ENCODE data around the gene RASAL1.

Gene RASAL1

DNA sequence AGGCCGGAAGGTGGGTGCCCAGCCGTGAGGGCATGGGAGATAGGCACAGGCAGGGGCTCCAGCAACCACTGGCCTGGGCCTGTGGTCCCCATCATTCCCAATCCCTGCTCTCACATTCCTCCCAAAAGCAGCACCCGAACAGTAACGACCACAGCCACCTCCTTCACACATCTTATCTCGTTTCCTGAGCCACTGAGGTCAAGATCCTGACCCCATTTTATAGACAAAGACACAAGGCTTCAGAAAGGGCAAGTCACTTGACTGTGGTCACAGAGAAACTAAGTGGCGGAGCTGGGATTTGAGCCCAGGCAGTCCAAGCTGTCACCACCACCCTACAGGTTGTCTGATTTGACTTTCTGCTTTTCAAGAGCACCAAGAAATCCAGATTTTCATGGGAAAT lies 40.2 kb downstream of the RASAL1 start:
- no peak for DNase-seq

DNA sequence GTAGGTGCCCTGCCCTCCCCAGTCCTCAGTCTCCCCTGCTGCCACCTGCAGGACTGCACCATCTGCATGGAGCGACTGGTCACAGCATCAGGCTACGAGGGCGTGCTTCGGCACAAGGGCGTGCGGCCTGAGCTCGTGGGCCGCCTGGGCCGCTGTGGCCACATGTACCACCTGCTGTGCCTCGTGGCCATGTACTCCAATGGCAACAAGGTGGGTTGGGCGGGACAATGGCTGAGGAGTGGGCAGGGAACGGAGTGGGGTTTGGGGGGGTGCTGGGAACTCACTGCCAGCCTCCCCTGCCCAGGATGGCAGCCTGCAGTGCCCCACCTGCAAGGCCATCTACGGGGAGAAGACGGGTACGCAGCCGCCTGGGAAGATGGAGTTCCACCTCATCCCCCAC lies 40.8 kb downstream of the RASAL1 start:
- no peak for DNase-seq

DNA sequence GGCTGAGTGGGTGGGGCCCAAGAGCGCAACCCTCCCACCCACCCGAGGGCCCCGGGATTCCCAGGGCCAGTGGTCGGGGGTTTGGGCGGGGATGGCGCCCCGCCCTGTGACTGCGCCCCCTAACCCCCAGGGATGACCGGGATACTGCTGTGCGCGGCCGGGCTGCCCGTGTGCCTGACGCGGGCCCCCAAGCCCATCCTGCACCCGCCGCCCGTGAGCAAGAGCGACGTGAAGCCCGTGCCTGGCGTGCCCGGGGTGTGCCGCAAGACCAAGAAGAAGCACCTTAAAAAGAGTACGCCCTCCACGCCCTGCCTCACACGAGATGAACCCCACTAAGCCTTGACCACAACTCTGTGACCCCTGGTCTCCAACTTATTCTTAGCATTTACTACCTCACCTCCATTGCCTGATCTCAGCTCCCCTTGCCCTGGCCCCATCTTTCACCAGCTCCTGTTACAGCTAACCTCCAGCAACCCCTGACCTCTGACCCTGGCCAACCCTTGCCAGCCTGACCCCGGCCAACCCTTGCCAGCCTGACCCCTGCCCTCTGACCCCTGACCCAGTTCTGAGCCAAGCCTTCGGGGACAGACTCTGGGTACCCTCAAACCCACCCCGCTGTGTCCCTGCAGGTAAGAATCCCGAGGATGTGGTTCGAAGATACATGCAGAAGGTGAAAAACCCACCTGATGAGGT lies 42.0 kb downstream of the RASAL1 start:
- DNase-seq: no peak

DNA sequence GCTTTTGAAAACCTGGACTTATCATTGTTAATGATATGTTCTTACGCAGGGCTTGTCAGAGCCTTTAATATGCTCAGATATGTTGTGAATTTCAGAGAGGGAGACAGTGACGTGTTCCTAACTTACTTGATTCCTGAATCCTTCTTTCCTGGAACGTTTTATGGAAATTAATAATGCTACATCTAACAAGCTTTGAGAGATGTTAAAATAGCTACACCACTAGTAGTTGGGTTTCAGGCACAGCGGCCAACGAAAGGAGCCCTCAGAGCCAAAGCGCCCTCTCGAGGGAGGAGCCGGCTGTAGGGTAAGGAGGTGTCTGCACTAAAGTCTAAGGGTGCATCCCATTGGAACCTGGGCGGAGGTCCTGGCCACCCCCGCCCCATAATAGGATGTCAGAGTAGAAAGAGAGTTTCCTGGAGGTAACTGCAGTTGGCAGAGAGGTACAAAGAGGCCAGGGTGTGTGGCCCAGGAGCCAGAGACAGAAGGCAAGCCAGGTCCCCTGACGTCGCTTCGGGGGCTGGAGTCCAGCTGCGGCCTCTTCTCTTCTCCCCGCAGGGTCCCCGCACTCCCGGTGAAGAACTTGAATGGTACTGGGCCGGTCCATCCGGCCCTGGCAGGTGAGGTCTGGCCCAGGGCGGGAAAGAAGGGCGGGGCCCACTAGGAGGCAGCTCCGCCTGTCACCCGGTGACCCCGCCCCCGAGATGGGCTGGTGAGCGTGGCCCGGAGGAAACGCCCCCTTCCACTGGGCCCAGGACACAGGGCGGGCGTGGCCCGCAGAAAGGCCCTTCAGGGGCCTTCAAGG lies 42.8 kb downstream of the RASAL1 start:
- peak; percentile 39 for DNase-seq

DNA sequence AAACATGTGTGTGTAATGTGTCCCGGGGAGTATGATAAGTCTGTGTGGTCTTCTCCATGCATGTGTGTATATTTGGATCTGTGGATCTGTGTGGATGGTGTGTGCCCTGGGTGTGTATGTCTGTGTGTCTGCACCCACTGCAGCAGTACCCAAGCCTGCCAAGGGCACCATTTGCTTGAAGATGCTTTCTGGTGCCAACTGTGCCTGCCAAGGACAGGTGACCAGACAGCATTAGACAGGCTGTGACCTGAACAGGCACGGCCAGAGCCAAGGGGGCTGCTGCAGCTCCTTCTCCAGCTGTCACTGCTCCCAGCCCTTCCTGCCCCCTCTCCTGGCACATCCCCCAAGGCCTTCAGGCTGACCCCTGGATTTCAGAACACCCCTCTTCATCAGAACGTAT lies 44.1 kb downstream of the RASAL1 start:
- DNase-seq: no peak

DNA sequence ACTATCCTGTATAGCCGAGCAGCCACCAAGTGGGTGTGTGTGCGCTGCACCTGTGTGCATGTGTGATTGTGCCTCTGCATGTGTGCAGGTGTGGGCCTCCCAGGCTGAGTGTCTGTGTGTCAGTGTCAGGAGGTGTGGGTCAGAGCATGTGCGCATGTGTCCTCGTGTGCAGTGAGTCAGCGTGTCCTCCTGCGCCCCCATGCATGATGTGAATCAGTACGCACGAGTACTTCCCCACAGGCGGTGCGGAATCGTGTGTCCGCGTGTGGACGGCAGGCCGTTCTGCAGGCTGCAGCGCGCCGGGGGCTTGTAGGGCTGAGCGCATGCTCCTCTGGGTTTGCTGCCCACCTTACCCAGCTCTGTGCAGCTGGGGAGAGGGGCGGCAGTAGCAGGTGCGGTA lies 44.8 kb downstream of the RASAL1 start:
- DNase-seq: no peak

DNA sequence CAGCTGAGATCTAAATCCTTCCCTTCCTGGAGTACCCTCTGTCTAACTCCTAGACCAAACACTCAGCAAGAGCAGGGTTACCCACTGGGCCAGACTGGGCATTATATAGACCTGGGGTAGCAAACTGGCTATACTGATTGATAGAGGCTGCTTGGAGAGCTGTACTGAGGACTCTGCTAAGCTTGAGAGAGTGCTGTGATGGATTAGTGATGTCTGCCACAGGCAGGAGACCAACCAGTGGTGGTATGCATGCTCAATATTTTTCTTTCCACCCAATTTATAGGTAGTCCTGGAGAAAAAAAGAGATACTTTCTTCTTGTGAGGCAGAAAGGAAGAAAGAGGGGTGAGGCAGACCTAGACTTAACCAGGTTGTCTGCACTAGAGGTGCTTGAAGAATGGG lies 45.7 kb downstream of the RASAL1 start:
- DNase-seq: no peak

DNA sequence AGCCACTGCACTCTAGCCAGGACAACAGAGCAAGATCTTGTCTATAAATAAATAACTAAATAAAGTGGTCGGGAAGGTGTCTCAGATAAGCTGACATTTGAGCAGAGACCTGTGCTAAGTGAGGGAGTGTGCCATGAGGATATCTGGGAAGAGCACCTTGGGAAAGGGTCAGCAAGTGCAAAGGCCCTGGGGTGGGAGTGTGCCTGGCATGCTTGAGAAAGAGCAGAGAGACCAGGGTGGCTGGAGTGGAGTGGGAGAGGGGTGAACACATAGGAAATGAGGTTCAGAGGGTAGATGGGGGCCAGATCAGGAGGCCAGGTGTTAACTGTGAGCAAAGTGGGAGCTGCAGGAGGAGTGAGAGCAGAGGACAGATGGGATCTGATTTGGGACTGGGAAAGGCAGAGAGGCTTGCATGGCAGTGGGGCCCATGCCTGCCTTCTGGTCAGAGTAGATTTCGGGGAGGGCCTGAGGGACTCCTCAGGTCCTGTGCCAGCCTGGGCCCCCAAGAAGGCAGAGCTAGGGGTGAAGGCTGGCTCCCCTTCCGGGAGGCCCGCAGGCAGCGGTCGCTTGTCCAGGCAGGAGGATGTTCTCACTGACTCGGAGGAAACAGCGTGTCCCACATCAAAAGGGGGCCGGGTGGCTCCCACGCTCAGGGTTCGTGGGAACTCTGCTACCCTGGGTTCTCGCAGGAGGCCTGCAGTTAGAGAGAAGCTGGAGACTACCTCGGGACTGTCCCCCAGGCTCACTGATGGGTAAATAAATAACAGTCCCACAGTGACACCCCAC lies 46.4 kb downstream of the RASAL1 start:
- peak; percentile 83 for DNase-seq

DNA sequence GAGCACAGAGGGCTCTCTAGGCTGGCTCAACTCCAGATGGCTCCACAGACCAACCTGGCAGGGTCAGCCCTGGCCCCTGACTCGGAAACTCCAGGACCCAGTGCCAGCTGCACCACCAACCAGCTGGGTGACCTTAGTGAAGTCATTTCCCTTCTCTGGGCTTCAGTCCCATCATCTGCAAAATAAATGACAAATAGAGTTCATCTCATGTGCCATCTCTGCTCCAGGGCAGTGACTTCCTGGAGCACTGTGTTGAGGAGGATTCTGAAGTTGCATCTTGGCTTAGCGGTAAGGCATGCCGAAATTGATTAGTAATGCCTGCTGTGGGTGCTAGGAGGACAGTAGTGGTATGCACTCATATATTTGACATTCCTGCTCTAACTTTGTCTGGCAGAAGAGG lies 47.5 kb downstream of the RASAL1 start:
- no peak for DNase-seq

DNA sequence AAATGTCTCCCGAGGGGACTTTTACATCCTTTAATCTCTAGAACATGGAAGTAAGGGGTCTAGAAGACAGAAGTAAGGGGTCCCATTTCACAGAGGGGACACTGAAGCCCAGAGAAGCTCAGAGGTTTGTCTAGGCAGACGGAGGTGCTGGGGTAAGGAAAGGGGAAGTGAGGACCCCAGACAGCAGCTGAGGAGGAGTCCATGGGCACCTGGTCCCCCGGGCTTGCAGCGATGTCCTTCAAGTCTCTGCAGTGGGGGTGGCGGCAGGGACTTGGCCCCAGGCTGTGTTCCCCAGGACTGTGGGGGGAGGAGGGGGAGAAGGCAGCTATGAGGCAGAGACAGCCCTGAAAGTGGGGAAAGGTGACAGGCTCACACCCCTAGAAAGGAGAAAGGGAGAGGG lies 48.4 kb downstream of the RASAL1 start:
- DNase-seq: peak; percentile 20

DNA sequence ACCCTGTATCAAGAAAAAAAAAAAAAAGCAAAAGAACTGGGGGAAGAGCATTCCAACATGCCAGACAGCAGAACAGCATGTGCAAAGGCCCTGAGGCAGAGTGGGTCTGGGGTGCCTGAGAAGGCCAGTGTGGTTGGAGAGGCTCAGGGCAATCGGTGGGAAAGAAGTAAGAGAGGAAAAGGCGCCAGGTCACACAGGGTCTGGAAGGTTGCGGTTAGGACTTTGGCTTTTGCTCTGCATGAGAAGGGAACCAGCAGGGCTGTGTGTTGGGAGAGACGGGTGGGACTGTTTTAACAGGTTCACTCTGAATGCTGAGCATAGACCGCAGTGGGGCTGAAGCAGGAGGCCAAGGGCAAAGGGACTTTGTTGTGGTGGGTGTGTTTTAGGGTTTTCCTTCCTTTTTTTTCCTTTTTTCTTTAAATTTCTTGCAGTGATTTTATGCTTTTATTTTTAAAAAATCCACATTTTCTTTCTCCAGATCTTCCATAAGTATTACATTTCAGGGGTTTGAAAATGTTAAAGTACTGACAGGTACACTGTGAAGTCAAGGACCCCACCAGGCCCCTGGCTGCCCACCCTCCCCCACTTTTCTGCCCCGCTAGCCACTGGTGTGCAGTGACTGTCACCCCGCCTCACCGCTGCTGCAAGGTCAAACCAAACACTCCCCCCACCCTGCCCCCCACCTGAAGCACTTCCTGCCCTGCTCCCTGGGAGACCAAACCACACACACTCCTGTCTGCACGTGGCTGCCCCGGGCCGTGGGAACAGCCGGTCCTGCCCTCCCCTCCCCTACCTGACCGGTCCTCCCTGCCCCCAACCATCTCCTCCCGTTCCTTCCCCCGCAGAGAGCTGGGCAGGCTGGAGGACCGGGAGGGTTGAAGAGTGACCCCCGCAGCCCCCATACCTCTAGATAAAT lies 49.1 kb downstream of the RASAL1 start:
- peak; percentile 37 for DNase-seq

DNA sequence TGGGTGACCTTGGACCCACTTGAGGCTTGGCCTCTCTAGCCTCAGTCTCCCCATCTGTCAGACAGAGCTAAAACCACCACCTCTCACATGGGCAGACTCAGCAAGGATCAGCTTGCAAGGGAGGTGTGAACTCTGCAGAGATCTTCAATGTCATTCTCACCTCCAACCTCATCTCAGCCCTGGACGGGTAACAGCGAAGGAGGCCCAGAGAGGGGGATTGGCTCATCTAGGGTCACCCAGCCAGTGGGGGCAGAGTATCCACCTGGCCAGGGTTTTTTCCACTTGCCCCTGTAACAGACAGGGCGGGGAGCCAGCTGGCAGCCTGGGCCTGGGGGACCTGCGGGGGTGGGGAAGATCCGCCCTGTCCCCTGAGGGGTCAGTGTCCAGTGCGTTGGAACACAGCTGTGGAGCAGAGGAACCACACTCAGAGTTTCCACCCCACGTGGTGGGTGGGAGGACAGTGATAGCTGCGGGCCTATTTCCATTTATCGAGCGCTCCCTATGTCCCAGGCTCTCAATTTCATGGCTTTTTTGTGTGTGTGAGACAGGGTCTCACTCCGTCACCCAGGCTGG lies 51.6 kb downstream of the RASAL1 start:
- DNase-seq: no peak

DNA sequence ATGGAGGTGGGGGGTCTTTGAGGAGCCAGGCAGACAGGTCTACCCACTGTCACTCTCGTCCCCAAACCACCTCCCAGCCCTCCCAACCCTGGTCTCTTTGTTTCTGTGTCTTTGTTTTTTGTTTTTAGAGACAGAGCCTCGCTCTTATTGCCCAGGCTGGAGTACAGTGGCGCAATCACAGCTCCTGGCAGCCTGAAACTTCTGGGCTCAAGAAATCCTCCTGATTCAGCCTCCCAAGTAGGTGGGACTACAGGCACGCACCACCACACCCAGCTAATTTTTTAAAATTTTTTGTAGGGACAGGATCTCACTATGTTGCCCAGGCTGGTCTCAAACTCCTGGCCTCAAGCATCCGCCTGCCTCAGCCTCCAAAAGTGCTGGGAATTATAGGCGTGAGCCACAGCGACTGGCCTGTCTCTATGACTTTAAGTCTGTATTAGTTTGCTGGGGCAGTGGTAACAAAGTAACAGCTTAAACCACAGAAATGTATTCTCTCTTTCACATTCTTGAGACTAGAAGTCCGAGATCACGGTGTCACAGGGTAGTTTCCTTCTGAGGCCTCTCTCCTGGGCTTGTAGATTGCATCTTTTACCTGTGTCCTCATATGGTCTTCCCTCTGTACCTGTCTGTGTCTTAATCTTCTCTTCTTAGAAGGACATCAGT lies 52.9 kb downstream of the RASAL1 start:
- DNase-seq: no peak

DNA sequence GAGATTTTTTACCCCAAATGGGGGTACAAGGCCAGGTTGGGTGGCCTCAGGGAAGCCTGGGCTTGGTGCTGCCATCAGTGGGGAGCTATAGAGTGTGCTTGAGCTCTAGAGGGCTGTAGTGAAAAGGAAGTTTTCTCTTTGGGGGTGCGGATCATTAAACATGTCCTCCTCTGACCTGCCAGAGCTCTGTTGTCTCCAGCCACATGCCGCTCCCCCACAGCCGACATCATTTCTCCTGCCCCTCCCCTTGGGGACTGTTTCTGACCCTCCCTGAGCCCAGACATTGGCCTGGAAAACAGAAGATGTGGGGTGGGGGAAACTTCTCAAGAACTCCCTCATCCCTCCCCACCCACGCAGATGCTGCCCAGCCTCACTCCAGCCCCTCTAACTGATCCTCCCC lies 53.7 kb downstream of the RASAL1 start:
- no peak for DNase-seq

DNA sequence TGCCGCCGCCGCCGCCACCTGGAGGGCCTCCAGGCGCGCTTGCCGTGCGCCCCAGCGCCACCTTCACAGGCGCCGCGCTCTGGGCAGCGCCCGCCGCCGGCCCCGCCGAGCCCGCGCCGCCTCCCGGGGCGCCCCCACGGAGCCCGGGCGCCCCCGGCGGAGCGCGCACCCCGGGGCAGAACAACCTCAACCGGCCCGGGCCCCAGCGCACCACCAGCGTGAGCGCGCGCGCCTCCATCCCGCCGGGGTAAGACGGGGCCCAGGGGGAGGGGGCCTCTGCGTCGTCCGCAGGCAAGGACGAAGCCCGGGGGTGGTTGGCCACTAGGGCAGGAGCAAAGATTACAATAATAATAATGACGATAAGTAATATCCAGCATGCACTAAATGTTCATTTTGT lies 57.7 kb downstream of the RASAL1 start:
- no peak for DNase-seq

DNA sequence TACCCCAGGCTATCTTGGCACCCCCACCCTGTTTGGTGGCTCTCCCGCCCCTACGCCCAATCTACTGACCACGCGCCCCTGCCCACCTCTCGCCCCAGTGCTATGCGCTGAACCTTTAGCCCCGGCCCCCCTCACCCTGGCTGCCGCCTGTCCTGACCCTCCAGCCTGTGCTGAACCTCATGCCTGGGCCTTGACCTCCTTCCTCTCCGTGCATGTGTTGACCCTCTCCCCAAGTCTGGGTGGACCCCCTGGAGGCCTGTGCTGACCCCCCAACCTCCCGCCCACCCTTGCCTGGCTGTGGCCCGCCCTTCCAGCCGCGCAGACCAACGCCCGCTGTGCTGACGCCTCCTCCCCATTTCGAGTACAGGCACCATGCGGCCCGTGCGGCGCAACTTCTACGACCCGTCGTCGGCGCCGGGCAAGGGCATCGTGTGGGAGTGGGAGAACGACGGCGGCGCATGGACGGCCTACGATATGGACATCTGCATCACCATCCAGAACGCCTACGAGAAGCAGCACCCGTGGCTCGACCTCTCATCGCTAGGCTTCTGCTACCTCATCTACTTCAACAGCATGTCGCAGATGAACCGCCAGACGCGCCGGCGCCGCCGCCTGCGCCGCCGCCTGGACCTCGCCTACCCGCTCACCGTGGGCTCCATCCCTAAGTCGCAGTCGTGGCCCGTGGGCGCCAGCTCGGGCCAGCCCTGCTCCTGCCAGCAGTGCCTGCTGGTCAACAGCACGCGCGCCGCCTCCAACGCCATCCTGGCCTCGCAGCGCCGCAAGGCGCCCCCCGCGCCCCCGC lies 58.3 kb downstream of the RASAL1 start:
- DNase-seq: no peak

DNA sequence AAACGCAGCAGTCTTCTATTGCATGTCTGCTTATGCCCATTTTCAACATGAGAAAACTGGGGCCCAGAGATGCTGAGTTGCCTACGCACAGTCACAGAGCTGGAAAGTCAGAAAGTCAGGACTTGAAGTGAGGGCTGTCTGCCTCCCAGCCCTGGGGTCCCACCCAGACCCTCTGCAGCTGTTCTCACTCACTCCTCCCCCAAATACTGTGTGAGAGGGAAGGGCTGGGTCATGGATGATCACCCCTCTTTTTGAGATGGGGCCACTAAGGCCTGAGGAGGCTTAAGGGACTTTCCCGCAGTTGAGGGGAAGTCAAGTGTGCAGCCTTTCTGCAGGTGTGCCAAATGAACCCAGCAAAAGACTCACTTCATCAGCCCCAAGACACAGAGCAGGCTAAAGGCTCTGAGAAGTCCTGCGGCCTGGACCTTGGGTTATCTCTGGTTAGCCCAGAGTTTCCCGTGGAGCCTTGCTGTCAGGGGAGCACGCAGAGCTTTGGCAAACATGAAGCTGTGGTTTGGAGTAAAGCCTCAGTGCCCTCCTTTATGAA lies 60.4 kb downstream of the RASAL1 start:
- DNase-seq: no peak

DNA sequence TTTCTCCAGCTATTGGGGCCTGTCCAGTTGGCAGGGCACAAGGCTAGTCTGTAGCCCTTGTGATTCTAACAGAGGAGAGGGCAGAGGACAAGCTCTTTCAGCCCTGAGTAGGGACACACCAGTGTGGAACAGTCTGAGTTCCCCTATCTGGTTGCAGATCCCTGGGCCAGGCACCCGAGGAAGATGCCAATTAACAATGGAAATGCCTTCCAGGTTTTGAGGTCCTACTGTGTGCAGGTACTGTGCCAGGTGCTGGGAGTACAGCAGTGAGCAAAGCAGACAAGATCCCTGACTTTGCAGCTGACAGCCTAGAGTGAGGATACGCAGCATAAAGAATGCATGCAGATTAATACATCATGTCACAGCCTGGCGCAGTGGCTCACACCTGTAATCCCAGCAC lies 62.0 kb downstream of the RASAL1 start:
- no peak for DNase-seq

DNA sequence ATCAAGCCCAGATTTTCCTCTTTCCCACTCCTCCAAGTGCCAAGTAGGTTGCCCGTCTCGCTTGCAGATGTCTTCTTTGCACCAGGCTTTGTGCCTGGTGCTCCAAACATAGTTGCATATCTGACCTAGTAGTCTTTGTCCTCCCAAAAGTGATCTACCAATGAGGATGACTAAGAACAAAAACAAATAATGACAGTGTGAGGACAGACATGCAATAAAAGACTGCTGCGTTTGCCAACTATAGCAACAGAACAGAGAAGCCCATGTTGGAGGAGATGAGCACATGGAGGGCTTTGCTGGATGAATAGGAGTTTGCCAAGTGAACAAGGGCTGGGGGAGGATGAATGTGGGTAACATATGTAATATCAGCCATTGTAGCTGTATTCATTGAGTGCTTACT lies 63.4 kb downstream of the RASAL1 start:
- no peak for DNase-seq
